Gastroesophageal sphincter (tissue), 4 donors: ENCODE measurements around the gene GPR12. TPM values are rescaled to one million over a fixed set of nuclear protein-coding genes. Genes with fewer than 3 reads are reported as not detected.
A peak's percentile ranks its signal among the peaks of the same experiment; 100 is the strongest.

Source experiments
- ATAC-seq: fragments of 150-250 bp; one replicate; pipeline ENCODE4 v1.9.1; 2016; ENCODE audit warnings: mild to moderate bottlenecking, moderate library complexity
- H3K27ac ChIP-seq, 4 donors: fragments of 200-600 bp; sonication (generic) in 3 of 4; 1 replicate in 3 of 4; 2 replicates in 1 of 4; pipeline ENCODE4 v1.5.1; 2016 to 2019
- H3K27me3 ChIP-seq: fragments of 200-600 bp; sonication (generic); one replicate; pipeline ENCODE4 v1.5.1; 2019
- H3K36me3 ChIP-seq, 2 donors: fragments of 200-600 bp; sonication (generic); one replicate each; pipeline ENCODE4 v1.5.1; 2019; ENCODE audit warnings: control low read depth in 1 of 2
- H3K4me1 ChIP-seq, 3 donors: fragments of 200-600 bp; sonication (generic); 1 replicate in 2 of 3; 2 replicates in 1 of 3; pipeline ENCODE4 v1.5.1; 2016 to 2019; ENCODE audit warnings: control low read depth in 2 of 3
- H3K4me3 ChIP-seq, 2 donors: fragments of 200-600 bp; sonication (generic); one replicate each; pipeline ENCODE4 v1.5.1; 2019; ENCODE audit warnings: mild to moderate bottlenecking in 1 of 2, moderate library complexity in 1 of 2
- H3K9me3 ChIP-seq, 3 donors: fragments of 200-600 bp; sonication (generic); one replicate each; pipeline ENCODE4 v1.5.1; 2017 to 2019; ENCODE audit warnings: control low read depth in 2 of 3
- EP300 ChIP-seq: sonication (generic); formaldehyde crosslinking; IDR thresholded peaks from one replicate; pipeline ENCODE4 v1.6.1; 2017; ENCODE audit warnings: antibody characterized with exemption, mild to moderate bottlenecking
- POLR2A ChIP-seq, 2 donors: fragments of 450-650 bp; IDR thresholded peaks; one replicate each; pipeline ENCODE4 v1.6.1; 2017; ENCODE audit warnings: antibody characterized with exemption in 2 of 2, mild to moderate bottlenecking in 2 of 2, moderate library complexity in 1 of 2
- POLR2AphosphoS5 ChIP-seq: sonication (generic); formaldehyde crosslinking; IDR thresholded peaks from one replicate; pipeline ENCODE4 v1.6.1; 2017; ENCODE audit warnings: antibody characterized with exemption
- WGBS, 2 donors: methylation state at CpG; one replicate each; pipeline ENCODE4 v1.1.5; 2018; ENCODE audit warnings: low coverage in 1 of 2; 5-methylcytosine and 5-hydroxymethylcytosine counted together
- total RNA-seq, 4 donors: library from RNA; depleted of rRNA; stranded (reverse); fragments of >200 nt; gene quantifications; one replicate each; pipeline ENCODE4 v1.1.0, GENCODE V29; 2016
- TF ChIP-seq, protein P1 (sequence below), 4 experiments: fragments of 200-600 bp in 2 of 4; fragments of 450-650 bp in 2 of 4; sonication (generic) in 1 of 4; IDR thresholded peaks; one replicate each; pipeline ENCODE4 v1.5.1; 2017 to 2019; ENCODE audit warnings: antibody characterized with exemption in 4 of 4, mild to moderate bottlenecking in 2 of 4, moderate library complexity in 2 of 4

Gene GPR12
- total RNA-seq, 4 donors from 2014 or later: 0.50 TPM; not detected in 3

DNA sequence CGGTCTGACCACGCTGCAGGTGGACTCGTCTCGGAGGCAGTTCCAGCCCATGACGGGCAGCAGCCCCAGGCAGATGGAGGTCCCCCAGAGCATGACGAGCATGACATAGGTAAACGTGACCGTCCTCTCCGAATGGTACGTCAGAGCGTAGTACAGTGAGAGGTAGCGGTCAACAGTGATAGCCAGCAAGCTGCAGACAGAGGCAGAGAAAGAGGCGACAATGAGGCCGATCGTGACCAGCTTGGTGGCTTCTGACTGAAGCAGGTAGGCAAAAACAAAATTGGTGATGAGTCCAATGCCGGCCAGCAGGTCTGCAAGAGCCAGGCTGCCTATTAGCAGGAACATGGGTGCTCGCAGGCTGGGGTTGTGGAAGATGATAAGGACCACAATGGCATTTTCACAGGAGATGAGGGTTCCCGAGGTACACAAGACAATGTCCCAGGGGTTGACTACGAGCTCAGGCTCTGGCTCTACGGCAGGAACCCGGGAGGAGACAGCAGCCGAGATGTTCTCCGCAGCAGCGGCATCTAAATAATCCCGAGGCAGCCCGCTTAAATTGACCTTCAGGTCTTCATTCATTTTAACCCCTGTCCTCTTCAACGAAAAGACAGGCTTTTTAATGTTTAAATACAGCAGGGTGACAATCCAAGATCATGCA lies 1.2 kb downstream of the GPR12 start:
- WGBS, 2 donors: 48 to 64% methylated on average over 18 to 19 of the region's 27 CpGs
- no peaks in the 10 kb centered on the region for H3K9me3 ChIP-seq
- peaks cover 0 to 18% (median 10%) of the 10 kb centered on the region in 3 donors for H3K4me1 ChIP-seq
- peaks cover 81% of the 10 kb centered on the region for H3K27me3 ChIP-seq
- no peak overlapping the region for H3K27ac ChIP-seq
- TF ChIP-seq POLR2AphosphoS5 (no peak), EP300 (no peak), POLR2A (IDR thresholded peaks at IDR 0.05) (no peak)
- TF ChIP-seq, protein P1, sequence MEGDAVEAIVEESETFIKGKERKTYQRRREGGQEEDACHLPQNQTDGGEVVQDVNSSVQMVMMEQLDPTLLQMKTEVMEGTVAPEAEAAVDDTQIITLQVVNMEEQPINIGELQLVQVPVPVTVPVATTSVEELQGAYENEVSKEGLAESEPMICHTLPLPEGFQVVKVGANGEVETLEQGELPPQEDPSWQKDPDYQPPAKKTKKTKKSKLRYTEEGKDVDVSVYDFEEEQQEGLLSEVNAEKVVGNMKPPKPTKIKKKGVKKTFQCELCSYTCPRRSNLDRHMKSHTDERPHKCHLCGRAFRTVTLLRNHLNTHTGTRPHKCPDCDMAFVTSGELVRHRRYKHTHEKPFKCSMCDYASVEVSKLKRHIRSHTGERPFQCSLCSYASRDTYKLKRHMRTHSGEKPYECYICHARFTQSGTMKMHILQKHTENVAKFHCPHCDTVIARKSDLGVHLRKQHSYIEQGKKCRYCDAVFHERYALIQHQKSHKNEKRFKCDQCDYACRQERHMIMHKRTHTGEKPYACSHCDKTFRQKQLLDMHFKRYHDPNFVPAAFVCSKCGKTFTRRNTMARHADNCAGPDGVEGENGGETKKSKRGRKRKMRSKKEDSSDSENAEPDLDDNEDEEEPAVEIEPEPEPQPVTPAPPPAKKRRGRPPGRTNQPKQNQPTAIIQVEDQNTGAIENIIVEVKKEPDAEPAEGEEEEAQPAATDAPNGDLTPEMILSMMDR (IDR thresholded peaks at IDR 0.05): no peak
- peak overlapping the region in 1 of 2 donors; percentile 46 for H3K4me3 ChIP-seq
- ATAC-seq: no peak
- H3K36me3 ChIP-seq: no peaks in the 10 kb centered on the region

DNA sequence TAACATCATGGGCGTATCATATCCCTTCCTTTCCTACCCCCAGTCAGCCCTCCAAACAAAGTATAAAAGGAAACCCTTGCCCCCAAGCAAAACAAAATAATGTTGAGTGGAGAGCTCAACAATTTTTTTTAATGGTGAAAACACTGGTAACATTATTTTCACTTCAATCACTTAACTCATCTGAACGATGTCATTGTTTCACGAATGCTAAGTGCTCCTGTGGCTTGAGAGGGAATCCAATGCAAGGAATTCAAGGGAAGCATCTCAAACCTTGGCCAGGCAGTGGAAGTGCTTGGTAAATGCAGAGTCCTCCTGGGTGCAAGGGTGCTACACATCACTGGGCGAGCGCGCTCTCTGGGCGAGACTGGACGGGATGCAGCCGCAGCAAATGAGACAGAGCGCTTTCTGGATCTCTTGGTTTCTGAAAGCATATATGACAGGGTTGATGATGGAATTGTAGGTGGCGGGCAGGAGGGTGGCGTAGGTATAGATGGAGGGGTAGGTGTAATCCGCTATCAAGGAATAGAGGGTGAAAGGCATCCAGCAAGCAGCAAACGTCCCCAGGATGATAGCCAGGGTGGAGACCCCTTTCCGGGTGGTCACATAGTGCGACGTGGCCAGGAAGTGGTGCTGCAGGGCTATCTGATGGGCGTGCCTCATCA lies 2.0 kb downstream of the GPR12 start:
- no peak for ATAC-seq
- Histone ChIP-seq H3K4me3 (no peak overlapping the region), H3K9me3 (no peaks in the 10 kb centered on the region), H3K36me3 (no peaks in the 10 kb centered on the region), H3K27ac (no peak overlapping the region), H3K4me1 (peaks cover 0 to 18% (median 10%) of the 10 kb centered on the region in 3 donors), H3K27me3 (peaks cover 78% of the 10 kb centered on the region)
- TF ChIP-seq POLR2AphosphoS5 (no peak), EP300 (no peak), POLR2A (IDR thresholded peaks at IDR 0.05) (no peak)
- TF ChIP-seq, protein P1 (IDR thresholded peaks at IDR 0.05): no peak
- 61 to 78% methylated on average over 5 to 14 of the region's 18 CpGs for WGBS, 2 donors

DNA sequence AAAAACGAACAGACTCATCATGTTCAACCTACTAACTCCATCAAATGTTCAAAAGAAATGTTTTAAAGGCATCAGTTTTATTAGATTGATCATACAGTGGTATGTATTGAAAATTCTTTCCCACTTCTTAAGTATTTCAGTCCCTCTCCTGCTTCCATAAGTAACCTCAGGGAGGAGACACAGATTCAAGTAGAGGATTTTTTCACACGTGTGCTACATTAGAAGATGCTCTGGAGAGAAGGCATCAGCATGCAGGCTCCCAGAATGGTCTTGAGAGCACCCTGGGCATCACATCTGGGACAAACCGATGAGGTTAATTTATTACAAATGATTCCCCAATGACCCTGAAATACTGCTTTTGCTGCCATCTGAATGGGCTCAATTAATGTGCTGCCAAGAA lies 3.6 kb downstream of the GPR12 start:
- no peak overlapping the region for H3K4me3 ChIP-seq
- H3K27ac ChIP-seq: no peak overlapping the region
- H3K36me3 ChIP-seq: no peaks in the 10 kb centered on the region
- peaks cover 0 to 18% (median 10%) of the 10 kb centered on the region in 3 donors for H3K4me1 ChIP-seq
- ATAC-seq: no peak
- H3K27me3 ChIP-seq: peaks cover 63% of the 10 kb centered on the region
- WGBS, 2 donors: 41 to 61% methylated on average over 3 of the region's 3 CpGs
- TF ChIP-seq POLR2AphosphoS5: no peak
- H3K9me3 ChIP-seq: no peaks in the 10 kb centered on the region

DNA sequence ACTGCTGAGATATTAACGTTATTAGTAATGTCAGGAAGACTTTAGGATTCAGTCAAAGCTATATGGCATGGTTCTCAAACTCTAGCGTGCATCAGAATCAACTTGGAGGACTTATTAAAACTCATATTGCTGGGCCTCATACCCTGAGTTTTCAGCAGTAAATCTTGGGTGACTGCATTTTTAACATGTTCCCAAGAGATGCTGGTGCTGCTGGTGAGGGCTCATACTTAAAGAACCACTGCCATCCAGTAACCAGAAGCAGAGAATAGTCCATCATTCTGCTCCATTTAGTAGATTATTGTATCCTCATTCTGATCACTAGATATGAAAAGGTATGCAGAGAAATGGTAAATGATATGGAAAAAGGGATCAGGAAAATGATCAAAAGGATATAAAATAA lies 7.9 kb downstream of the GPR12 start:
- H3K4me3 ChIP-seq: no peak overlapping the region
- ATAC-seq: no peak
- H3K9me3 ChIP-seq: no peaks in the 10 kb centered on the region
- peaks cover 50% of the 10 kb centered on the region for H3K27me3 ChIP-seq
- H3K27ac ChIP-seq: no peak overlapping the region
- TF ChIP-seq EP300 (no peak), POLR2A (IDR thresholded peaks at IDR 0.05) (no peak), POLR2AphosphoS5 (no peak)
- TF ChIP-seq, protein P1 (IDR thresholded peaks at IDR 0.05): no peak
- H3K36me3 ChIP-seq: no peaks in the 10 kb centered on the region
- 50 to 70% methylated on average over 1 to 2 of the region's 2 CpGs for WGBS, 2 donors
- H3K4me1 ChIP-seq: no peaks in the 10 kb centered on the region

DNA sequence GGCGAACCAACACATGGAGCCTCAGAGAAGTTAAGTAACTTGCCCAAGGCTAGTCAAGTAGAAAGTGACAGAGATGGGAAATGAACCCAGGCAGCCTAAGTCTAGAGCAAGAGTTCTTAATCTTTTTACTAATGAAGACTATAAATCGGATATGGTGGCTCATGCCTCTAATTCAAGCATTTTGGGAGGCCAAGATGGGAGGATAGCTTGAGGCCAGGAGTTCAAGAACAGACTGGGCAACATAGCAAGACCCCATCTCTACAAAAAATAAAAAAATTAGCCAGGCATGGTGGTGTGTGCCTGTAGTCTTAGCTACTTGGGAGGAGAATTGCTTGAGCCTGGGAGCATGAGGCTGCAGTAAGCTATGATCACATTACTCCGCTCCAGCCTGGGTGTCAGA lies 10.7 kb downstream of the GPR12 start:
- H3K27ac ChIP-seq: no peak overlapping the region
- H3K4me3 ChIP-seq: no peak overlapping the region
- ATAC-seq: no peak
- H3K36me3 ChIP-seq: no peaks in the 10 kb centered on the region
- TF ChIP-seq POLR2AphosphoS5 (no peak), EP300 (no peak), POLR2A (IDR thresholded peaks at IDR 0.05) (no peak)
- TF ChIP-seq, protein P1 (IDR thresholded peaks at IDR 0.05): no peak
- peaks cover 39% of the 10 kb centered on the region for H3K27me3 ChIP-seq
- WGBS, 2 donors: 90 to 100% methylated on average over 2 to 3 of the region's 3 CpGs
- no peaks in the 10 kb centered on the region for H3K9me3 ChIP-seq
- no peaks in the 10 kb centered on the region for H3K4me1 ChIP-seq
